HG02885 (cell line): Measurements from ENCODE around the gene MINAR1.

ENCODE experiments used
- ATAC-seq: cut with Tn5 transposase; IDR thresholded peaks from one replicate; pipeline ENCODE4 v1.9.1; 2021; ENCODE audit warnings: mild to moderate bottlenecking; ENCODE audit not compliant: unreplicated experiment, poor library complexity

Gene MINAR1

DNA sequence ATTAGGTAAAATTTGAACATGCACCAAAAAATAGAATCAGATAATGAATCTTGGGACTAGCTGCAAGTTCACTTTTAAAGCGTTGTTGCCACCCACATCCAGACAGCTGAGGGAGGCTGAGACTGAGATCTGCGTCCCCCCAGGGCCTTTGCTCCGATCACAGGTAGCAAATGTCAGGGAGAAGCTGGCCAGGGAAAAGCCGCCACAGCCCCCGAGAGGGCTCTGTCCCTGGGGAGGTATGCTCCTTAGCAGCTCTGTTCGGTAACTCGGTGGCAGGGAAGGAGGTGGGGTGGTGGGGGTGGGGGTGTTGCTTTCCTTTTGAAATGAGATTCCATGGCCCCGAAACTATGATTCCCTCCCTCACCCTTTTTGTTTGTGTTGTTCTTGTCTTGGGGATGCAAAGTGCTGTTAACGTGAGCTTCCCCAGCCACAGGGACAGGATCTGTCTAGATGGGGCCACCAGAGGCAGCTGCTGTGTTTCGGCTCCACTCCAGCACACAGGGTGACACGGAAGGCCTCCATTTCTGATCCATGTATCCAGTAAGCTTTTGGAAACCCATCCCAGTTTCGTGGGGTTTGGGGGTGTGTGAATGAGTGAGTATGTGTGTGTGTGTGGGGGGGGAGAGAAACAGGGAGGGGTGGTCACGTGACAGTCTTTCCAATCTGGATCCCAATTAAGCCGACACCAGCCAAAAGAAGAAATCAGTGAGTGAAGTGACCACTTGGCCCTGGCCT is 1.1 kb upstream of the MINAR1 start:
- no peak for ATAC-seq

DNA sequence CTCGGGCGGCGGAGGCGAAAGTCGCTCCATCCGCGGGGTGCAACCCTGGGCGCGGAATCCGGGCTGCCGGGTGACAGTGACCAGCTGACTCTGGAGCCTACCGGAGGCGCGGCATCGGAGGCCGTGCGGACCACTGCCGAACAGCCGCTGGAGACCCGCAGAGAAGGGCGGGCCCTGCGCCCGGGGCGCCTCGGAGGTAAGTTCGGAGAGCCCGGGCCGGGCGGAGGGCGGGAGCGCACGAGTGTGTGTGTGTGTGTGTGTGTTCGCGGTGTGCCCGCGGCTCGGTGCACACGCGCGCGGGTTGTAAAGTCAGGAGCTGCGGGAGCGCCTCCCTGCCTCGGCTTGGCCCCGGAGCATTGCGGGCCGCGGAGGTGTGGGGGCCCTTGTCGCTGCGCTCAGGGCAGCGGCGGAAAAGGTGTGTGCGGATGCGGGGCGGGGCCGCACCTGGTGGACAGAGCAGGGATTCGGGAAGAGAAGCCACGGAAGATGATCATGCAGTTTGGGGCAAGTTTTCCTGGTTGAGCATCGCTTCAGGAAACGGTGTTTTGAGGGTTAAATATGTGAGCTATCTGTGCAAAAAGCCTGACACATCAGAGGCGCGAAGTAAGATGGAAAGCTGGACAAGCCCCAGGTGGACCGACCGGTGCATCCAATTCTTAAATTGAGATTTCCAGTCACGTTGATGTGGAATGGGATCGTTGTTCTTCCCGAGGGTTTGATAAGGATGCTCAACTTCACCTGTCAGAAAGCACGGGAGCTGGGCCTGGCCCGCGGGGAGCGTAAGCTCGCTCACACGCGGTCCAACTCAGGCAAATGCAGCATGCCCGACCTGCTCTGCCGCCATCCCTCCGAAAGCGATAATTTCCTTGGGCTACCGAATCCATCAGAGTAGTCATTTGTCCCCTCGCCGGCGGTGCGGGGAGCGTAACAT is 474 bp downstream of the MINAR1 start:
- ATAC-seq: no peak

DNA sequence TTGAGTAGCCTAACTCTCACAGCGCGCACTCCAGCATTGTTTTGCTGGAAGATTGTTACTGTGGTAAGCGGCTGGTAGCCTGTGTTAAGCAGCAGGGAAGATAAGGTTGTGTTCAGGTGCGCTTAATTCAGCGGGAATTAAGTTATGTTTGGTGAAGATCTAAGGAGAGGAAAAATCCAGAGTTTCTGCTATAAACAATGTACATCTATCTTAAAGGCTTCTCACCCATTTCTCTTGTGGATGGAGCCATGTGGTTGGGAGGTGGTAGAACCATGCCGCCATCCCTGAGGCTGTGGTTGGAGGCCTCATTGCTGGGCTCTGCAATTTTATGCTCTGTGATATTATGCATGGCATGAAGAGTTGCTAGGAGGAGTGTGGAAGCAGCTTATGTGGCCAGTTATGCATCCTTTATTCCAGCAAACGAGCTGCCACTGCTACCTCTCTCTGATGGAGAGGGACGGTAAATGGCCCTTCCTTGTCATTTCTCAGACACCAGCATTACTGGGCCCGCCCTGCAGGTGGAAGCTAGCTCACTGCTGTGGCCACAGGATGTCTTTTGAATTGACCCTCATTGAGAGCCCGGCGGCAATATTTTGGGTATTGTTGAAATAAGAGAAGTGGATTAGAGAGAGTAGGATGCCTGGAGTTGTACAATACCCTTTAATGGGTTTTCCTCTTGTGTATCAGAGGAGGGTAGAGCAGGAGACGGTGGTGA is 1.3 kb downstream of the MINAR1 start:
- no peak for ATAC-seq

DNA sequence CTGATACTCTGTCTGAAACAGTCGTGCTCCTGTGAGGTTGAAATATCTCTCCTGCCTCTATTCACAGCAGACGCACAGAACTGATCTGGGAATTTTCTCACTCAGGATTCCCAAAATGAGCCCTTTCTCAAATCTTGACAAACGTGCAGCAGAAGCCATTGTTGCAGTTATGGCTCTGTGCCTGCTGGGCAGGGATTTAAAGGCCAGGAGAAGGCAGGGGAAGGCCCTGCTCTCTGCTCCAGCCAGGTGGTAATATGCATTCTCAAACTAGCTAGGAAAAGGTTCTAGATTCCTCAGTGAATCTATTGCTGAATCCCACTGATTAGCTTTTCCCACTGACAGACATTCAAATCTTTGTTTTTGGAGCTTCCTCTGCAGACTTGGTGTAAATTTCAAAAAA is 2.2 kb downstream of the MINAR1 start:
- no peak for ATAC-seq

DNA sequence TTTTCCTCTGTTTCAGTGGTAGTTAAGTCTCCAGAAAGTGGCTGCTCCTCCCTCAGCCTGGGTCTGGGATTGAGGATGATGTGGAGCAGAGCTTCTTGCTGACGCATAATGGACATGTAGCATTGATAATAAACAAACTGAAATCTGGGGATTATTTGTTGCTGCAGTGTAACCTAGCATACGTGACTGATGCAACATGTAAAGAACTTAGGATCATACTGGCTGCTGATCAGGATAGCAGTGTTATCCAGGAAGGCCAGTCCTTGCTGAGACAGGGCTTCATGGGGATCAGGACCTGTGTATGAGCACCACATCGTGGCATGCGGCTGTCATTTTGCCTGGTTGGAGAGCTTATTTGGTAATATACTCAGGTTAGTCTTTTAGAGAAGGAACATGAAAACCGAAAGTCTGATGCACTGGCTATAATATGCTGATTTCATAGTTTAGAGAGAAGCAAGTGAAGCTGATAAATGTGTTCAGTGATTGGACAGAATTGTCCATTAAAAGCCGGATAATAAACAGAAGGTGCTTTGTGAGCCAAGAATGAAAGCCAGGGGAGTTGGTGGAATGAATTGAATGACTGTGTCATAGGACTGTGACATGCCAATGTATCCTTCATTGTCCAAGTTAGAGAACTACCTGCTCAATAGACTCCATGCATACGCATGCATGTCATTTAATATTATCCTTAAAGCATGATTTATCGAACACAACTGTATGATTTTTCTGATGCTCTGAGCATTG is 4.1 kb downstream of the MINAR1 start:
- ATAC-seq: no peak

DNA sequence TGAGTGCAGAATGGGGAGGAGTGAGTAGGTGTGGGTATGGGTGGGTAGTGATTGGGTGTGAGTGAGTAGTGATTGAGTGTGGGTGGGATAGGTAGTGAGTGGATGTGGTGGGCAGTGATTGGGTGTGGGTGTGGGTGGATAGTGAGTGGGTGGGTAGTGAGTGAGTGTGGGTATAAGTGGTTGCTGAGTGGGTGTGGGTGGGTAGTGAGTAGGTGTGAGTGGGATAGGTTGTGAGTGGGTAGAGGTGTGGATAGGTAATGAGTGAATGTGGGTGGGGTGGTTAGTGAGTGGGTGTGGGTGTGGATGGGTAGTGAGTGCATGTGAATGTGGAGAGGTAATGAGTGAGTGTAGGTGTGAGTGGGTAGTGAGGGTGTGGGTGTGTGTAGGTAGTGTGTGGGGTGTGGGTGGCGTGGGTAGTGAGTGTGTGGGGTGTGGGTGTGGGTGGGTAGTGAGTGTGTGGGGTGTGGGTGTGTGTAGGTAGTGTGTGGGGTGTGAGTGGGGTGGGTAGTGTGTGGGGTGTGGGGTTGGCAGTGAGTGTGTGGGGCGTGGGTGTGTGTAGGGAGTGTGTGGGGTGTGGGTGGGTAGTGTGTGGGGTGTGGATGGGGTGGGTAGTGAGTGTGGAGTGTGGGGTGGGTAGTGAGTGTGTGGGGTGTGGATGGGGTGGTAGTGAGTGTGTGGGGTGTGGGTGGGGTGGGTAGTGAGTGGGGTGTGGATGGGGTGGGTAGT is 5.3 kb downstream of the MINAR1 start:
- no peak for ATAC-seq

DNA sequence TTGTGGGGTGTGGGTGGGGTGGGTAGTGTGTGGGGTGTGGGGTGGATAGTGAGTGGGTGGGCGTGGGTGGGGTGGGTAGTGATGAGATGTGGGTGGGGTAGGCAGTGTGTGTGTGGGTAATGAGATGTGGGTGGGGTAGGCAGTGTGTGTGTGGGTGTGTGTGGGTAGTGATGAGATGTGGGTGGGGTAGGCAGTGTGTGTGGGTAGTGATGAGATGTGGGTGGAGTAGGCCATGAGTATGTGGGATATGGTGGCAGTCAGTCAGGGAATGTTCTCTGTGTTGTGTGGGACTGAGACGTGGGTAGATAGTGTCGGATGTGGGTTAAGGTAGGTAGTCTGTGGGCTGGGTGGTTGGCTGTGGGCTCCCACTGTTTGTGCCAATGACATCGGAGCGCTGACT is 7.1 kb downstream of the MINAR1 start:
- ATAC-seq: no peak

DNA sequence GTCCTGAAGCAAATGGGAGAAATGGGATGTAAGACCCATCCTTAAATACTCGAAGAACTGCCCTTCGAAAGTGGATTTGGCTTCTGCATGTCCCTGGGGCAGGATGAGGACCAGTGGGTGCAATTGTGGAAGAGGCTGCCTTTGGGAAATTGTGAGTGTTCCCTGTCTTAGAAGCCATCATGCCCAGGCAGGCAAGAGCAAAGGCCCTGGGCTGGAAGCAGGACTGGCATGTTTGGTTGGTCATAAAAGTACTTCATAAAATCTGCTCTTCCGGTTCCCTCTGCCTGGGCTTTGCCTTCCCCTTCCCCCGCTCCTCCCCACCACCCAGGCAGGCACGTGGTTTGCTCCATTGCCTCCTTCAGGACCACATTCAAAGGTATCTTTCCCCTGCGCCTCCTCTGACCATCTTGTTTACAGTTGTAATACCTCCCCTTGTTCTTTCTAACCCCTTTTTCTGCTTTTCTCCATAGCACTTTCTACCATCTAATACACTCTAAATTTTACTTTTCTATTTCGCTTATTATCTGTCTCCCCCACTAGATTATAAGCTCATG is 8.3 kb downstream of the MINAR1 start:
- ATAC-seq: no peak

DNA sequence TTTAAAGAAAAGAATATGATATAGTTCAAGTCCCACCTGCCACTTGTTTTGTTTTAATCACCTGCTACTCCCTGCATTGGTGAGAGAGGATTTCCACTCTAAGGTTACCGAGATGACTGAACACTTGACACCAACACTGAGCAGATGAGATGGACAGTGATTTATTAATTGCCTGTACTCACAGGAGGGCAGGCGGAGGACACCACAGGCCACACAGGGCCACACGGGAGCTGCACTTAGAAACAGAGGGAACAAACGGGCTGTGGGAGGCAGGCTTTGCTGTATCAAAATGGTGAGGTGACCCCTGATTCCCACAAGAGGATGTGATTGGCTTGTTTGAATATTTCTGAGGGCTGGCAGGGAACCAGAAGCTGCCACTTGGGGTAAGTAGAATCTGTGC is 10.8 kb downstream of the MINAR1 start:
- ATAC-seq: no peak

DNA sequence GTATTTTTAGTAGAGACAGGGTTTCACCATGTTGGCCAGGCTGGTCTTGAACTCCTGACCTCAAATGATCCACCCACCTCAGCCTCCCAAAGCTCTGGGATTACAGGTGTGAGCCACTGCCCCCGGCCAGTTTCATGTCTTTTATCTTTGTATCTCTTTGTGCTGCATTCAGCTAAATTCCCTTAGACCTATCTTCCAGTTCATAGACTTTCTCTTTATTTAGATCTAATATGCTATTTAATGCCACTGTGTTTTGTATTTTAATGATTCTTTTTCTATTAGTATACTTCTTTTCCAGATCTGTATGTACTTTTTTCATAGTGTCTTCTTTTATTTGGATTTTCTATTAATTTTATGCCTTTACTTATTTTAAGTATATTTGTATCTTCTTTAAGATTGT is 14.9 kb downstream of the MINAR1 start:
- no peak for ATAC-seq

DNA sequence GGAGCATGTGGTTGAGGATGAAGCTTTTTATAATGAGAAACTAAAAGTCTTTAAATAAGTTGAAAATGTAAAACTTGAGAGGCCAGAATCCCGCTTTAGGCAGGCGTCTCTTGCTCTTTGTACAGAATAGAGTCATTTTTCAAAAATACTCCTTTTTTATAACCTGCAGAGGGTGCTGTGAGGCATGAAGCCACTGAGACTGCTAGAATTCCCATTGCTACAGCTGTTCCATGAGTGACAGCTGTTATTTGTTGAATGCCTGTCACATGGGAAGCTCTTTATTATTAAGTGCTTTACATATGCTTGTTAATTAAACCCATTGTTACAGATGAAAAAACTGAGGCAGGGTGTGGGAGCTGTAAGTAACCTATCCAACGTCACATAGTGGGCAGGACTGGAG is 18.5 kb downstream of the MINAR1 start:
- ATAC-seq: no peak

DNA sequence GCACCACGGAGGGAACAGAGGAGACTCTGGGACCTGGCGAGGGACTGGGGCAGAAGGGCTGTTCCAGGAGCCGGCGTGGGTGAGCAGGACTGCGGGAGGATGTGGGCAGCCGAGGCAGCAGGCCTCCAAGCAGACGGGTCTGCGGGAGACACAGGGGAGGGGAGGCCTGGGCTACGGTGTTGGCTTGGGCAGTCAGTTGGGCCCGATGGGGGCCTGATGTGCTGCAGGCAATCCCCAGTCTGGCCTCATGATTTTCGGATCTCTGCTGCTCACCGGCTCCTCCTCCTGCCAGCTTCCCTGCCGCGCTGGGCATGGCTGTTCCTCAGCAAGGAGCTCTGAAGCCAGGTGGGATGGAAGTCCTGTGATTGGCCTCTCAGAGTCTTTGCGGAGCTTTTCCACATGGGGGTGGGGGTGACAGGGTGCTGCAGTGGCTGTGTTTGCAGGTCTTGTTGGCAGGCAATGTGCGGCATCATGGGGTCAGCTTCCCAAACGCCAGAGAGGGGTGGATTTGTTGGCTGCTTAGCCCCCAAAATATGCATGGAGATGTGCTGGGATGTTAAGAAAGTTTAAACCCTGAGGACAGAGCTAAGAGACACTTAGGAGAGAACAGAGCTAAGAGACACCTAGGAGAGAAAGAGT is 19.3 kb downstream of the MINAR1 start:
- ATAC-seq: no peak

DNA sequence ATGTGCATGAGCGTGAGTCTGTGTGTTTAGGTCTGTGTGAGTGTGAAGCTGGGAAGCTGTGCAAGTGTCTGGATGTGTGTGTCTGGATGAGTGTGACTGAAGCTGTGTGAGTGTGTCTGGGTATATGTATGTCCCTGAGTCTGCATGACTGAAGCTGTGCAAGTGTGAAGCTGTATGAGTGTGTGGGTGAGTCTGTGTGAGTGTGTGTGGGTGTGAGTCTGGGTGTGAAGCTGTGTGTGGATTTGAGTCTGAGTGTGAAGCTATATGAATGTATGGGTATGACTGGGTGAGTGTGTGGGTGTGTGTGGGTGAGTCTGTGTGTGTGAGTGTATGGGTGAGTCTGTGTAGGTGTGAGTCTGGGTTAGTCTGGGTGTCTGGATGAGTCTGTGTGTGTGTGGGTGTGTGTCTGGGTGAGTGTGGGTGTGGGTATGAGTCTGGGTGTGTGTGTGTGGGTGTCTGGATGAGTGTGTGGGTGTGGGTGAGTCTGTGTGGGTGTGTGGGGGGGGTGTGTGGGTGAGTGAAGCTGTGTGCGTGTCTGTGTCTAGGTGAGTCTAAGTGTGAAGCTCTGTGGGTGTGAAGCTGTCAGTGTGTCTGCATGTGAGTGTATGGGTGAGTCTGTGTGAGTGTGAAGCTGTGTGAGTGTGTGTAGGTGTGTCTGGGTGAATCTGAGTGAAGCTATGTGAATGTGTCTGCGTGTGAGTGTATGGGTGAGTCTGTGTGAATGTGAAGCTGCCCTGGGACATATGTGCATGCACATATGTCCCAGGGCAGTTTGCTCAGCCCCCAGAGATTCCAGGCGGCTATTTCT is 20.3 kb downstream of the MINAR1 start:
- ATAC-seq: no peak

DNA sequence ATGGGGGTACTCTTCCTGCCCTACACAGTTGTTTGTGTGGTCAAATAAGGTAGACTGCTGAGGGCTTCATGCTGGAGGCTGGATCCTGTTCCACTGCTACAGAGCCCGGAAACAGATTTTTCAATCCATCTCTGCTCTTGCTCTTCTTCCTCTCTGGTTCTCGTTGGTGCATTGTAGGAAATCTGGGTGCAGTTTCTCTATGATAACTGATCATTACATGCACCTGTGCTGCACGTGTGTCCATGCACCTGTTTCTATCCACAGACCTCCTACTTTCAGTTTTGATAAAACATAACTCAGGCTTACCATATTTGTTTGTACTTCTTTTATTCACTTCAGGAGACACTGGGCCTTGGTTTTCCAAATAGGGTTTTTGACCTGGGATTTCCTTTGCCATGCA is 21.3 kb downstream of the MINAR1 start:
- ATAC-seq: no peak

DNA sequence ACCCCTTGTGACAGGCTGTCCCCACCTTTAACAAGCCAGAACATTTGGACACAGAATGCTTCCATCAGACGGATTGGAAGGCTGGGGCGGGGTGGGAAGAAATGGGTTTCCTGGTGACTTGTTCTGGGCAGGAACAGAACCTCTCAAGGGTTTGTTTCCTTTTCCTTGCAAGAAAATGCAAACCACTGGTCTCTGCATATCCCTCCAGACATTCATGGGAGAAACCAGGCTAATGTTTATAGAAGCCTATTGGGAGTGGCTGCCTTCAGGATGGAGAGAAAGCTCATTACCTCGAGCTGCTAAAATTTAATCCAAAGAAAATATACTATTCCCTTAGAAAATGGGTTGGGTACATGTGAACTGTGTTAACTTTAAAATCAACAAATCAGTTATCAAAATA is 21.9 kb downstream of the MINAR1 start:
- no peak for ATAC-seq

DNA sequence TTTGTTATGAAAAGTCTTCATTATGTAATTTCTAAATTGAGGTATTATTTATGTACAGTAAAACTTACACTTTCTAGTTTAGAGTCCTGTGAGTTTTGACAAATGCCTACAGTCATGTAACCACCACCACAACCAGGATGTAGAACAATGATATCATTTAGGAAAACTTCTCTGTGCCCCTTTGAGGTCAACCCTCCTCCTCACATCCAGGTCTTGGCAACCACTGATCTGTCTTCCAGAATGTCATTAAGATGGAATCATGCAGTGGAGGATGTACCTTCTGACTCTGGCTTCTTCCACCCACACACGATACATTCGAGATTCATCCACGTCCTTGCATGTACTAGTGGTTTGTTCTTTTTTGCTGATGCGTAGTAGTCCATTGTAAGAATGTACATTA is 23.2 kb downstream of the MINAR1 start:
- no peak for ATAC-seq

DNA sequence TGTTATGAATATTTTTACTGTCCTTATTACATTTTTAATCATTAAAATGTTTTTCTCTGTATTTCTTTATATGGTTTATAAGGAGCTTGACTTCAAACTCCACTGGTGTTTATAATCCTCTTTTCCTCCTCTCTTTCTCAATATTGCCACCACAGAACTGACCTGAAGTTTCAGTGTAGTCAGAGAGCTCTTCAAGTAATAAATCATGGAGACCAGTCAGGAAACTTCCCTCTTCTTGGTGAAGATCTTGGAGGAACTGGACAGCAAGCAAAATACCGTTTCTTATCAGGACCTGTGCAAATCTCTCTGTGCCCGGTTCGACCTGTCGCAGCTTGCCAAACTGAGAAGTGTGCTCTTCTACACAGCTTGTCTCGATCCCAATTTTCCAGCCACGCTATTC is 23.8 kb downstream of the MINAR1 start:
- no peak for ATAC-seq

DNA sequence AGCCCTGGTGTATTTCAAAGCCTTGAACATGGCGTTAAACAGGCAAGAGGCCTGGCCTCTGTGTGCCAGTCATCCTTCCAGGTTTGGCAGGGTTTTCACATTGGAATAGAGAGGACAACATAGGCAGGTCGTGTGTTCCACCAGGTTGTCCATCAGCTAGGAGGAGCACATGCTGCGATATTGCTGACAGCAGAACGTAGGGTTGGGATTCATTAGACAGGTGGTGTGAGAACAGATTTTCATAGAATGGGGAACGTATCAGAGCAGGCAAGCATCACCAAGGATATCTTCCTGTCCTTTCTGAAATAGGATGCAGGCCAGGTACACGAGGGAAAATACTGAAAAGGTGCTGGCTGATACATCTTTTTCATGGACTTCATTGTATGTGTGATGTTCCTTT is 26.4 kb downstream of the MINAR1 start:
- no peak for ATAC-seq
